OCI-LY7 (cell line): ENCODE measurements around the gene TTC28. TPM values are rescaled to one million over a fixed set of nuclear protein-coding genes. Genes with fewer than 3 reads are reported as not detected.

Source experiments
- BruUV-seq: library from RNA; stranded (reverse); fragments of 400-500 nt; replicated peaks from 2 replicates; lab custom pipeline; 2021; lab: Mats Ljungman, UMichigan
- CTCF ChIA-PET: fragments of 300-600 bp; sonication (Branson Sonifier 250); formaldehyde crosslinking; loops from one replicate; lab custom pipeline; 2022; ENCODE audit warnings: antibody characterized with exemption; ENCODE audit not compliant: unreplicated experiment; lab: Charles Lee
- POLR2A ChIA-PET: fragments of 300-600 bp; sonication (Branson Sonifier 250); formaldehyde crosslinking; loops from one replicate; lab custom pipeline; 2022; ENCODE audit warnings: antibody characterized with exemption; lab: Charles Lee
- DNase-seq: peaks from one replicate; pipeline ENCODE4 v3.0.0-alpha.2; 2015; ENCODE audit warnings: low spot score
- H2AFZ ChIP-seq: fragments of 200-600 bp; sonication (generic), shearing (Covaris generic); 2 replicates; pipeline ENCODE4 v1.6.1; 2014; ENCODE audit warnings: mild to moderate bottlenecking, antibody characterized with exemption, low read length, moderate library complexity
- H3K27ac ChIP-seq: fragments of 200-600 bp; sonication (generic); 2 replicates; pipeline ENCODE4 v1.5.1; 2014; ENCODE audit warnings: mixed run types, low read depth, mild to moderate bottlenecking, moderate library complexity, low read length, inconsistent platforms; ENCODE audit not compliant: poor library complexity, severe bottlenecking
- H3K36me3 ChIP-seq: fragments of 200-600 bp; sonication (generic); 2 replicates; pipeline ENCODE4 v1.6.1; 2014; ENCODE audit warnings: mild to moderate bottlenecking, antibody characterized with exemption, low read length, moderate library complexity, mixed read lengths; ENCODE audit not compliant: insufficient read depth
- H3K4me1 ChIP-seq: fragments of 200-600 bp; sonication (generic); 2 replicates; pipeline ENCODE4 v1.5.1; 2014; ENCODE audit warnings: mild to moderate bottlenecking, low read length; ENCODE audit not compliant: insufficient read depth, poor library complexity, severe bottlenecking
- H3K4me2 ChIP-seq: fragments of 200-600 bp; sonication (generic); 2 replicates; pipeline ENCODE4 v1.6.1; 2014; ENCODE audit warnings: mild to moderate bottlenecking, low read length
- H3K4me3 ChIP-seq: fragments of 200-600 bp; sonication (generic); 2 replicates; pipeline ENCODE4 v1.5.1; 2014; ENCODE audit warnings: mild to moderate bottlenecking, low read depth, low read length; ENCODE audit not compliant: poor library complexity, severe bottlenecking
- H3K79me2 ChIP-seq: fragments of 200-600 bp; sonication (generic); 2 replicates; pipeline ENCODE4 v1.6.1; 2016; ENCODE audit warnings: low read depth, mild to moderate bottlenecking, low read length, moderate library complexity, mixed read lengths; ENCODE audit not compliant: insufficient read depth
- H3K9me2 ChIP-seq: fragments of 200-600 bp; sonication (generic); 2 replicates; pipeline ENCODE4 v1.6.1; 2016; ENCODE audit warnings: mild to moderate bottlenecking, low read length, mixed read lengths; ENCODE audit not compliant: insufficient read depth
- H3K9me3 ChIP-seq: fragments of 200-600 bp; sonication (generic); 2 replicates; pipeline ENCODE4 v1.6.1; 2014; ENCODE audit warnings: mild to moderate bottlenecking, mixed run types, low read length, mixed read lengths
- H4K20me1 ChIP-seq: fragments of 200-600 bp; sonication (generic); 2 replicates; pipeline ENCODE4 v1.6.1; 2014; ENCODE audit warnings: mild to moderate bottlenecking, antibody characterized with exemption, low read length, moderate library complexity, mixed read lengths; ENCODE audit not compliant: insufficient read depth
- EZH2phosphoT487 ChIP-seq: fragments of 200-600 bp; sonication (generic); IDR thresholded peaks from 2 replicates; pipeline ENCODE4 v1.6.1; 2018; ENCODE audit warnings: low read depth, borderline replicate concordance, mild to moderate bottlenecking, mixed run types, antibody characterized with exemption, low read length, moderate library complexity, mixed read lengths
- intact Hi-C: fragments of 100-400 bp; cut with micrococcal nuclease; formaldehyde crosslinking; loops from one replicate; pipeline ENCODE4 v1.10.0; 2022; ENCODE audit not compliant: unreplicated experiment
- total RNA-seq, 2 experiments: library from RNA; depleted of rRNA in 1 of 2; stranded (reverse); fragments of >200 nt in 1 of 2; shearing (Covaris generic) in 1 of 2; gene quantifications; 2 replicates each; pipeline ENCODE4 v1.2.3, GENCODE V29; 2014 to 2022
- TF ChIP-seq, protein P1 (sequence below): fragments of 200-600 bp; sonication (generic); conservative IDR thresholded peaks from 2 replicates; pipeline ENCODE4 v1.5.1; 2014; ENCODE audit warnings: mild to moderate bottlenecking, antibody characterized with exemption, low read length, moderate library complexity, mixed read lengths

The TTC28 gene
- total RNA-seq, 2 experiments from 2014 or later = under 0.01 to 0.55 TPM

DNA sequence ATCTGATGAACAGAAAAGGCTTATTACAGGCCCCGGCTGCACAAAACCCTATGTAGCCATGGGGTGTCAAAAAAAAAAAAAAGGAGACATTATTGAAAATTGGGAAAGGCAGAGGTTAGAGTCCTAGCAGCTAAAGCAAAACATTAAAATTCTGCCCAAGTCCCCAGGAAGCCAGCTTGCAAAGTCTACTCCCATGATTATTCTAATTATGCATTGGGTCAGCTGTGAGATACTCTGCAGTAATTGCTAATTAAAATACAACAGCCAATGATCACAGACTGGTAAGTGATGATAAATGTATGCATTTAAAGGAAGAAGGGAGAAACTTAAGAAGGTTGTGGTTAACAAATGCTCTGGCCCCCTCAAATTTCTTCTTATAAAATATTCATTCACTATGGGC lies 473.7 kb downstream of the TTC28 start:
- BruUV-seq = no TSS peak
- no peaks in the 10 kb centered on the region for H3K9me3 ChIP-seq
- intact Hi-C loops = no loop called here
- no peak overlapping the region for H3K4me2 ChIP-seq
- DNase-seq = no peak
- no peak overlapping the region for H3K27ac ChIP-seq
- POLR2A ChIA-PET = no interaction called here
- no peaks in the 10 kb centered on the region for H4K20me1 ChIP-seq
- H3K36me3 ChIP-seq = no peaks in the 10 kb centered on the region
- TF ChIP-seq EZH2phosphoT487 = no peak
- TF ChIP-seq, protein P1, sequence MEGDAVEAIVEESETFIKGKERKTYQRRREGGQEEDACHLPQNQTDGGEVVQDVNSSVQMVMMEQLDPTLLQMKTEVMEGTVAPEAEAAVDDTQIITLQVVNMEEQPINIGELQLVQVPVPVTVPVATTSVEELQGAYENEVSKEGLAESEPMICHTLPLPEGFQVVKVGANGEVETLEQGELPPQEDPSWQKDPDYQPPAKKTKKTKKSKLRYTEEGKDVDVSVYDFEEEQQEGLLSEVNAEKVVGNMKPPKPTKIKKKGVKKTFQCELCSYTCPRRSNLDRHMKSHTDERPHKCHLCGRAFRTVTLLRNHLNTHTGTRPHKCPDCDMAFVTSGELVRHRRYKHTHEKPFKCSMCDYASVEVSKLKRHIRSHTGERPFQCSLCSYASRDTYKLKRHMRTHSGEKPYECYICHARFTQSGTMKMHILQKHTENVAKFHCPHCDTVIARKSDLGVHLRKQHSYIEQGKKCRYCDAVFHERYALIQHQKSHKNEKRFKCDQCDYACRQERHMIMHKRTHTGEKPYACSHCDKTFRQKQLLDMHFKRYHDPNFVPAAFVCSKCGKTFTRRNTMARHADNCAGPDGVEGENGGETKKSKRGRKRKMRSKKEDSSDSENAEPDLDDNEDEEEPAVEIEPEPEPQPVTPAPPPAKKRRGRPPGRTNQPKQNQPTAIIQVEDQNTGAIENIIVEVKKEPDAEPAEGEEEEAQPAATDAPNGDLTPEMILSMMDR = no peak
- H2AFZ ChIP-seq = no peak overlapping the region
- no peaks in the 10 kb centered on the region for H3K79me2 ChIP-seq
- H3K4me1 ChIP-seq = no peaks in the 10 kb centered on the region
- CTCF ChIA-PET = no interaction called here
- H3K9me2 ChIP-seq = no peaks in the 10 kb centered on the region
- no peak overlapping the region for H3K4me3 ChIP-seq

DNA sequence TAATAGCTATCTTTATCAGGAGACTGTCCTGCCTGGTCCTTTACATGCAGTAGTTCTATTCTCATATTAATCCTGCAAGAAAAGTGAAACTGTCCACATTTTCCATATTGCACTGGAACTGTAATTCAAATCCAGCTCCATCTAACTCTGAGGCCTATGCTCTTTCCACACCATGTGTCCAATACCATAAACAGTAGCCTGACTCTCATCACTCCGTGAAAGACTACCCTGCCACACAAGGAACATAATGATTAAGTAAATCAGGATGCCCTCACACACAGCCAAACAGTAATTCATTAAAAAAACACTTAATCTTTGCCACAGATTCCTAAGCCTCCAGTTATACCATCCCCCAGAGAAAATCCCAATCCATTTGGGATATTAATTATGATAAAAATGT lies 475.3 kb downstream of the TTC28 start:
- no peaks in the 10 kb centered on the region for H3K36me3 ChIP-seq
- intact Hi-C loops = no loop called here
- H3K27ac ChIP-seq = no peak overlapping the region
- TF ChIP-seq EZH2phosphoT487 = no peak
- TF ChIP-seq, protein P1 = no peak
- H3K4me2 ChIP-seq = no peak overlapping the region
- H3K79me2 ChIP-seq = no peaks in the 10 kb centered on the region
- H4K20me1 ChIP-seq = no peaks in the 10 kb centered on the region
- H3K4me3 ChIP-seq = no peak overlapping the region
- DNase-seq = no peak
- H3K9me3 ChIP-seq = no peaks in the 10 kb centered on the region
- no peaks in the 10 kb centered on the region for H3K4me1 ChIP-seq
- no peaks in the 10 kb centered on the region for H3K9me2 ChIP-seq
- H2AFZ ChIP-seq = no peak overlapping the region
- no TSS peak for BruUV-seq
- ChIA-PET POLR2A (no interaction called here), CTCF (no interaction called here)

DNA sequence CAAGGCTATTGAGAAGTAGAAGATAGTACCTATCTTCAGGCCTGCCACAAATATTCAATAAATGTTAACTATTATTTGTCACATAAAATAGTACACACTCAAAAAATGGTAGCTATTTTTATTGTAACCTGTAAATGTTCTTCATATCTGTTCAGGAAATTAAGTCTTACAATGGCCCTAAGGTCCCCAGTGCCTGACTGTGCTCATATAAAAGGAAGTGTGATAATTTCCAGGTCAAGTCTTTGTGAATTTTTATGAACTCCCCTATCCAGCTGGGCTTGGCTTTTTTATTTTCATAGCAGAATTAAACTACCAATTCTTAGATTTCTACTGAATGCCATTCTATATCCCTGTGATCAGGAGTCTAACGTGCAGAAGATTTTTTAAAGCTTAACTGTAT lies 476.4 kb downstream of the TTC28 start:
- no peaks in the 10 kb centered on the region for H3K36me3 ChIP-seq
- H3K9me3 ChIP-seq = no peaks in the 10 kb centered on the region
- no TSS peak for BruUV-seq
- no peaks in the 10 kb centered on the region for H4K20me1 ChIP-seq
- H3K27ac ChIP-seq = no peak overlapping the region
- no peaks in the 10 kb centered on the region for H3K4me1 ChIP-seq
- no peaks in the 10 kb centered on the region for H3K79me2 ChIP-seq
- H2AFZ ChIP-seq = no peak overlapping the region
- intact Hi-C loops = no loop called here
- no peak overlapping the region for H3K4me3 ChIP-seq
- DNase-seq = no peak
- no peak overlapping the region for H3K4me2 ChIP-seq
- POLR2A ChIA-PET = interaction anchor here (0.6 kb wide), 1 partner anchor 170 kb away, joined by 3 read pairs; no protein-coding TSS in a partner anchor
- CTCF ChIA-PET = no interaction called here
- H3K9me2 ChIP-seq = no peaks in the 10 kb centered on the region
- TF ChIP-seq, protein P1 = no peak
- TF ChIP-seq EZH2phosphoT487 = no peak
